T47D (cell line): ENCODE data around the gene REST.

Experiments used
- DNase-seq, 2 experiments: peaks; one replicate each; pipeline versions ENCODE4 v3.0.0 to v3.0.0-alpha.2; 2011 to 2012; ENCODE audit warnings: low read depth in 1 of 2, low spot score in 1 of 2
- JUND ChIP-seq: IDR thresholded peaks from 2 replicates; pipeline ENCODE4 v1.6.1; 2012; ENCODE audit warnings: low read depth
- in situ Hi-C: cut with HindIII; loops from 2 replicates; pipeline ENCODE4 v1.10.0; 2016; ENCODE audit warnings: low sequenced_read_pairs, low pct_unique_long_range_greater_than_20kb

REST gene

GRCh38 chr4:56999751-57000150 lies 92.1 kb downstream of the REST start:
- DNase-seq, result no peak
- in situ Hi-C loops, result no loop called here
- TF ChIP-seq JUND, result no peak

- in situ Hi-C loops, result no loop called here
- TF ChIP-seq JUND, result no peak
- DNase-seq, result no peak
Measured at GRCh38 chr4:57013543-57014120, 105.9 kb downstream of the REST start.
